ENCODE measurements around the gene MYO9A.

DNA sequence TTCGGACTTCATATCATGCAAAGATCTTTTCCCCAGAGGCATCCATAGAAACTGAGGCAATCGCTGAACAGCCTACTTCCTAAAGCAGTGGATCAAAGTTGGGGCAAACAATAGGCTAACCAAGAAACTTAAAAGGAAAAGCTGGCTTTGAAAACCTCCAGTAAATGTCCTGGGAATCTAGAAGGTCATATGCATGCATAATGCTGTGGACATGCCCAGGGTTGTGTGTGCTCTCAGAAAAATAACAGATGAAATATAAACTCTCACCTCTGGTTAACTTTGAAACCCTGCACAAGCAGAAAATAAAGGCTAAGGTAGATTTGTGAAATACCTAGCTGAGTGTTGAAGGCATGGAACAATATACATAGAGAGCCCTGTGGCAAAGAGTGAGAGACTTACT, 96.3 kb downstream of the MYO9A start:
- TF ChIP-seq, protein P1, sequence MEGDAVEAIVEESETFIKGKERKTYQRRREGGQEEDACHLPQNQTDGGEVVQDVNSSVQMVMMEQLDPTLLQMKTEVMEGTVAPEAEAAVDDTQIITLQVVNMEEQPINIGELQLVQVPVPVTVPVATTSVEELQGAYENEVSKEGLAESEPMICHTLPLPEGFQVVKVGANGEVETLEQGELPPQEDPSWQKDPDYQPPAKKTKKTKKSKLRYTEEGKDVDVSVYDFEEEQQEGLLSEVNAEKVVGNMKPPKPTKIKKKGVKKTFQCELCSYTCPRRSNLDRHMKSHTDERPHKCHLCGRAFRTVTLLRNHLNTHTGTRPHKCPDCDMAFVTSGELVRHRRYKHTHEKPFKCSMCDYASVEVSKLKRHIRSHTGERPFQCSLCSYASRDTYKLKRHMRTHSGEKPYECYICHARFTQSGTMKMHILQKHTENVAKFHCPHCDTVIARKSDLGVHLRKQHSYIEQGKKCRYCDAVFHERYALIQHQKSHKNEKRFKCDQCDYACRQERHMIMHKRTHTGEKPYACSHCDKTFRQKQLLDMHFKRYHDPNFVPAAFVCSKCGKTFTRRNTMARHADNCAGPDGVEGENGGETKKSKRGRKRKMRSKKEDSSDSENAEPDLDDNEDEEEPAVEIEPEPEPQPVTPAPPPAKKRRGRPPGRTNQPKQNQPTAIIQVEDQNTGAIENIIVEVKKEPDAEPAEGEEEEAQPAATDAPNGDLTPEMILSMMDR (IDR thresholded peaks at IDR 0.05), result no peak
- no peak for TF ChIP-seq POLR2AphosphoS5 (IDR thresholded peaks at IDR 0.05)

Data from breast epithelium (tissue), 3 donors.